ENCODE data around the gene SPECC1. TPM values are rescaled to one million over a fixed set of nuclear protein-coding genes. Genes with fewer than 3 reads are reported as not detected.

Gene SPECC1
- total RNA-seq, 1 donor from 2014 or later = 65.7 TPM

- H3K27me3 Mint-ChIP-seq (ENCODE audit: unreplicated experiment) = peaks cover 2% of the 10 kb centered on the region
- H3K4me1 Mint-ChIP-seq (ENCODE audit: unreplicated experiment) = no peaks in the 10 kb centered on the region
- H3K4me3 Mint-ChIP-seq (ENCODE audit: unreplicated experiment) = no peak overlapping the region
- no peaks in the 10 kb centered on the region for H3K36me3 Mint-ChIP-seq (ENCODE audit: low read depth, unreplicated experiment)
- no peak overlapping the region for H3K27ac Mint-ChIP-seq (ENCODE audit: unreplicated experiment)
- DNase-seq (ENCODE audit: low spot score) = no peak
- H3K9me3 Mint-ChIP-seq (ENCODE audit: unreplicated experiment) = no peaks in the 10 kb centered on the region
- TF ChIP-seq CTCF (IDR thresholded peaks at IDR 0.05; ENCODE audit: unreplicated experiment) = no peak
Observed at GRCh38 chr17:20151174-20151573, 142.0 kb downstream of the SPECC1 start.

- H3K9me3 Mint-ChIP-seq (ENCODE audit: unreplicated experiment) = no peaks in the 10 kb centered on the region
- no peak overlapping the region for H3K4me3 Mint-ChIP-seq (ENCODE audit: unreplicated experiment)
- peaks cover 4% of the 10 kb centered on the region for H3K4me1 Mint-ChIP-seq (ENCODE audit: unreplicated experiment)
- no peak overlapping the region for H3K27ac Mint-ChIP-seq (ENCODE audit: unreplicated experiment)
- no peak for TF ChIP-seq CTCF (IDR thresholded peaks at IDR 0.05; ENCODE audit: unreplicated experiment)
- no peaks in the 10 kb centered on the region for H3K36me3 Mint-ChIP-seq (ENCODE audit: low read depth, unreplicated experiment)
- DNase-seq (ENCODE audit: low spot score) = no peak
- H3K27me3 Mint-ChIP-seq (ENCODE audit: unreplicated experiment) = peaks cover 4% of the 10 kb centered on the region
Observed at GRCh38 chr17:20153231-20153630, 144.1 kb downstream of the SPECC1 start.

GRCh38 chr17:20154286-20155000 is 145.3 kb downstream of the SPECC1 start:
- no peak for TF ChIP-seq CTCF (IDR thresholded peaks at IDR 0.05; ENCODE audit: unreplicated experiment)
- Mint-ChIP-seq H3K4me3 (ENCODE audit: unreplicated experiment) (no peak overlapping the region), H3K9me3 (ENCODE audit: unreplicated experiment) (no peaks in the 10 kb centered on the region), H3K36me3 (ENCODE audit: low read depth, unreplicated experiment) (no peaks in the 10 kb centered on the region), H3K27me3 (ENCODE audit: unreplicated experiment) (peaks cover 6% of the 10 kb centered on the region), H3K27ac (ENCODE audit: unreplicated experiment) (no peak overlapping the region), H3K4me1 (ENCODE audit: unreplicated experiment) (peaks cover 4% of the 10 kb centered on the region)
- DNase-seq (ENCODE audit: low spot score) = no peak

GRCh38 chr17:20155258-20156195 is 146.4 kb downstream of the SPECC1 start:
- peaks cover 4% of the 10 kb centered on the region for H3K4me1 Mint-ChIP-seq (ENCODE audit: unreplicated experiment)
- no peaks in the 10 kb centered on the region for H3K9me3 Mint-ChIP-seq (ENCODE audit: unreplicated experiment)
- DNase-seq (ENCODE audit: low spot score) = peak; percentile 98
- H3K36me3 Mint-ChIP-seq (ENCODE audit: low read depth, unreplicated experiment) = no peaks in the 10 kb centered on the region
- peaks cover 6% of the 10 kb centered on the region for H3K27me3 Mint-ChIP-seq (ENCODE audit: unreplicated experiment)
- H3K27ac Mint-ChIP-seq (ENCODE audit: unreplicated experiment) = no peak overlapping the region
- no peak for TF ChIP-seq CTCF (IDR thresholded peaks at IDR 0.05; ENCODE audit: unreplicated experiment)
- no peak overlapping the region for H3K4me3 Mint-ChIP-seq (ENCODE audit: unreplicated experiment)

Data from endothelial cell (in vitro differentiated cells).